K562 (cell line): ENCODE results near the gene NAPA. TPM values are rescaled to one million over a fixed set of nuclear protein-coding genes. Genes with fewer than 3 reads are reported as not detected.

Experiments used
- ARID2 ChIP-seq: fragments of 450-650 bp; IDR thresholded peaks from 2 replicates; pipeline ENCODE4 v1.6.1; 2017; ENCODE audit warnings: antibody characterized with exemption, mild to moderate bottlenecking
- FOXK2 ChIP-seq, 2 experiments: fragments of 450-650 bp; IDR thresholded peaks in 1 of 2; conservative IDR thresholded peaks in 1 of 2; 2 replicates each; pipeline ENCODE4 v1.6.1; 2016; ENCODE audit warnings: low read depth in 2 of 2, mild to moderate bottlenecking in 1 of 2
- GATA2 ChIP-seq: sonication (generic); formaldehyde crosslinking; IDR thresholded peaks from 2 replicates; pipeline ENCODE4 v1.4.0; 2020; ENCODE audit warnings: mild to moderate bottlenecking, missing genetic modification reagents
- KDM5B ChIP-seq: fragments of 200-600 bp; sonication (generic); IDR thresholded peaks from 2 replicates; pipeline ENCODE4 v1.6.1; 2012; ENCODE audit warnings: low read depth, mild to moderate bottlenecking, moderate library complexity, low read length, control low read depth, inconsistent platforms; ENCODE audit not compliant: insufficient replicate concordance
- MYNN ChIP-seq, 2 experiments: sonication (generic); formaldehyde crosslinking in 1 of 2; IDR thresholded peaks; 2 replicates each; pipeline versions ENCODE4 v1.5.0 to v1.6.1; 2016 to 2020; ENCODE audit warnings: antibody characterized with exemption in 1 of 2, missing genetic modification reagents in 1 of 2
- NR2C1 ChIP-seq, 2 experiments: fragments of 450-650 bp; IDR thresholded peaks; 2 replicates each; pipeline ENCODE4 v1.6.1; 2017; ENCODE audit warnings: mild to moderate bottlenecking in 2 of 2, antibody characterized with exemption in 1 of 2, inconsistent platforms in 1 of 2, missing compliant biosample characterization in 1 of 2, missing genetic modification characterization in 1 of 2
- NR2C2 ChIP-seq, 2 experiments: fragments of 200-800 bp in 1 of 2; sonication (Bioruptor generic) in 1 of 2; sonication (generic) in 1 of 2; formaldehyde crosslinking in 1 of 2; IDR thresholded peaks; 2 replicates each; pipeline versions ENCODE4 v1.6.1 to v1.8.0; 2016 to 2022; ENCODE audit warnings: mild to moderate bottlenecking in 1 of 2, missing compliant biosample characterization in 1 of 2, missing genetic modification characterization in 1 of 2, missing genetic modification reagents in 1 of 2
- NRF1 ChIP-seq, 2 experiments: fragments of 450-650 bp; IDR thresholded peaks in 1 of 2; conservative IDR thresholded peaks in 1 of 2; 2 replicates each; pipeline ENCODE4 v1.6.1; 2014; ENCODE audit warnings: mild to moderate bottlenecking in 2 of 2
- PHB ChIP-seq: fragments of 250-450 bp; sonication (Bioruptor Pico); IDR thresholded peaks from 2 replicates; pipeline ENCODE4 v1.5.0; 2021
- POLR2H ChIP-seq: IDR thresholded peaks from 2 replicates; pipeline ENCODE4 v1.6.1; 2016; ENCODE audit warnings: missing genetic modification characterization, low read depth, mild to moderate bottlenecking, control low read depth, missing compliant biosample characterization, moderate library complexity
- RBM14 ChIP-seq: fragments of 200-400 bp; formaldehyde crosslinking; IDR thresholded peaks from 2 replicates; pipeline ENCODE4 v1.6.1; 2018; ENCODE audit warnings: low read depth, mild to moderate bottlenecking, low read length, moderate library complexity, borderline replicate concordance; ENCODE audit not compliant: insufficient read depth
- RCOR1 ChIP-seq, 2 experiments: IDR thresholded peaks; 2 replicates each; pipeline ENCODE4 v1.6.1; 2012; ENCODE audit warnings: low read depth in 2 of 2, low read length in 2 of 2, borderline replicate concordance in 1 of 2, improper control_type of control experiment in 1 of 2
- SMAD3 ChIP-seq: fragments of 450-650 bp; formaldehyde crosslinking; conservative IDR thresholded peaks from 2 replicates; pipeline ENCODE4 v1.4.0; 2020; ENCODE audit warnings: mild to moderate bottlenecking
- SOX6 ChIP-seq: fragments of 450-650 bp; IDR thresholded peaks from 2 replicates; pipeline ENCODE4 v1.6.1; 2014; ENCODE audit warnings: mild to moderate bottlenecking
- SP1 ChIP-seq: sonication (generic); formaldehyde crosslinking; IDR thresholded peaks from 2 replicates; pipeline ENCODE4 v1.8.1; 2022; ENCODE audit warnings: mild to moderate bottlenecking, missing genetic modification reagents
- TCF3 ChIP-seq: sonication (generic); formaldehyde crosslinking; IDR thresholded peaks from 2 replicates; pipeline ENCODE4 v1.4.0; 2020; ENCODE audit warnings: mild to moderate bottlenecking, missing genetic modification reagents
- polyA plus RNA-seq, 8 experiments: library from polyadenylated mRNA; depleted of rRNA in 4 of 8; stranded (reverse) in 5 of 8; unstranded in 3 of 8; fragments of >200 nt; fragmentation: Nextera tagmentation in 2 of 8; fragmentation: Illumina TruSeq in 1 of 8; extraction: Ambion mirVana in 2 of 8; extraction: Trizol in 1 of 8; gene quantifications; 2 replicates each; pipeline versions ENCODE4 v1.2.1 to v1.2.3, GENCODE V29; 2011 to 2014; ENCODE audit warnings: inconsistent platforms in 1 of 8, missing spikeins in 1 of 8
- total RNA-seq, 7 experiments: library from RNA; depleted of rRNA in 6 of 7; stranded (reverse); fragments of >200 nt in 6 of 7; fragmentation: Illumina TruSeq in 2 of 7; extraction: Trizol in 2 of 7; gene quantifications; 2 replicates each; pipeline versions ENCODE4 v1.2.1 to v1.2.3, GENCODE V29; 2011 to 2021; ENCODE audit warnings: low replicate concordance in 1 of 7
- TF ChIP-seq, protein P1 (sequence below): fragments of 450-650 bp; formaldehyde crosslinking; IDR thresholded peaks from 2 replicates; pipeline ENCODE4 v1.4.0; 2022; ENCODE audit warnings: mild to moderate bottlenecking, moderate library complexity
- TF ChIP-seq, protein P2 (sequence below), 2 experiments: fragments of 200-800 bp in 1 of 2; sonication (Bioruptor generic) in 1 of 2; sonication (generic) in 1 of 2; formaldehyde crosslinking in 1 of 2; IDR thresholded peaks in 1 of 2; conservative IDR thresholded peaks in 1 of 2; 2 replicates each; pipeline versions ENCODE4 v1.5.0 to v1.6.1; 2016 to 2020; ENCODE audit warnings: missing compliant biosample characterization in 1 of 2, missing genetic modification characterization in 1 of 2, missing genetic modification reagents in 1 of 2
- TF ChIP-seq, protein P3 (sequence below): fragments of 200-800 bp; sonication (Bioruptor generic); IDR thresholded peaks from 2 replicates; pipeline ENCODE4 v1.6.1; 2017; ENCODE audit warnings: missing genetic modification characterization, missing compliant biosample characterization
- TF ChIP-seq, protein P4 (sequence below): IDR thresholded peaks from 2 replicates; pipeline ENCODE4 v1.6.1; 2014; ENCODE audit warnings: antibody characterized with exemption

Gene NAPA
- total and polyA plus RNA-seq, 9 of the 15 experiments (the other 6 are each of a cell fraction or from before 2014, with no cell fraction given) = 5.4 to 98.6 (median 77.5) TPM

DNA sequence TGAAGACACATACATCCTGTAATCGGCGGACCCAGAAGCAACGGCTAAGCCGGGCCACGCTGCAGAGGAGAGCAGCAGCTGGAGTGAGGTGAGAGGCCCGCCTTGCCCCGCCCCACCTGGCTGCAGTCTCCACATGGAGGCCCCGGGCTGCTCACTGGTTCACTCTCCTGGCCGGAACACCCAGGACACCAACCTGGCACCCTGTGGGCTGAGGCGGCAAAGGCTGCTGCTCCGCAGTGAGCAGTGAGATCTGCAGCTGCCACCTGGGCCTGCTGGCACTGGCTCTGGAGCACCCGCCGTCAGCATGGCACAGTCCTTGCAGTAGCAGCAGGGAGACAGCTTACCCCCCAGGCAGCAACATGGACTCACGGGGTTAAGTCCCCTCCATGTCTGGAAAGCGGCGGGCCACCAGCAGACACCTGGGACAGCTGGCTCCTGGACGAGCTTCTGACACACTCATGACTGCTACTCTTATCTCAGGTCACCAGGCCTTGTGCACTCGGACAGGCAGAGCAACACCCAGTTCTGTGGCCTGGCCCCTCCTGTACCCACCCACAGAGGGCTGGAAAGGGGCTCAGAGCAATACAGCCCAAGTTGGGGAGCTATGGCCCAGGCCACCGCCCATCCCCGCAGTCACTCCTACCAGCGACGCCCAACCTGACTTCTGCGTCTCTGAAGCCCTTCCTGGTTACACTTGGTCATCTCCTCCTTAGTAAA is 17.7 kb downstream of the NAPA start (continued):
- TF ChIP-seq KDM5B (no peak), SOX6 (0 out of 2 replicates have a peak, but pooled peaks have one; percentile 19), GATA2 (peak; percentile 86), MYNN (IDR thresholded peaks at IDR 0.05) (peak; percentile 76; the same call in 1 of the 2 replicates), MYNN (CRISPR knock-in tag; IDR thresholded peaks at IDR 0.05) (no peak), NR2C1 (IDR thresholded peaks at IDR 0.05) (peak; percentile 24; the same call in 1 of the 2 replicates), NR2C1 (tag; IDR thresholded peaks at IDR 0.05) (peak; percentile 46), RBM14 (no peak), PHB (CRISPR knock-in tag) (no peak), RCOR1 (IDR thresholded peaks at IDR 0.05; ENCODE audit: borderline replicate concordance in 1 of 2, low read depth in 2 of 2, low read length in 2 of 2) (peak; percentile 22 to 35; a peak in 1 of 4 replicates), NR2C2 (CRISPR knock-in tag; IDR thresholded peaks at IDR 0.05) (no peak), NR2C2 (tag; IDR thresholded peaks at IDR 0.05) (no peak), SP1 (CRISPR knock-in tag) (peak; percentile 48; the same call in 1 of the 2 replicates), TCF3 (CRISPR knock-in tag) (peak; percentile 96), POLR2H (tag) (no peak), ARID2 (no peak), SMAD3 (CRISPR knock-in tag) (no peak), NRF1 (conservative IDR thresholded peaks at IDR 0.05 in 1 of 2, IDR thresholded peaks at IDR 0.05 in 1 of 2) (peak; percentile 22 to 24; a peak in 1 of 4 replicates), FOXK2 (conservative IDR thresholded peaks at IDR 0.05 in 1 of 2, IDR thresholded peaks at IDR 0.05 in 1 of 2; ENCODE audit: low read depth in 2 of 2) (peak; percentile 51 to 69; a peak in 2 of 4 replicates)
- TF ChIP-seq, protein P1, sequence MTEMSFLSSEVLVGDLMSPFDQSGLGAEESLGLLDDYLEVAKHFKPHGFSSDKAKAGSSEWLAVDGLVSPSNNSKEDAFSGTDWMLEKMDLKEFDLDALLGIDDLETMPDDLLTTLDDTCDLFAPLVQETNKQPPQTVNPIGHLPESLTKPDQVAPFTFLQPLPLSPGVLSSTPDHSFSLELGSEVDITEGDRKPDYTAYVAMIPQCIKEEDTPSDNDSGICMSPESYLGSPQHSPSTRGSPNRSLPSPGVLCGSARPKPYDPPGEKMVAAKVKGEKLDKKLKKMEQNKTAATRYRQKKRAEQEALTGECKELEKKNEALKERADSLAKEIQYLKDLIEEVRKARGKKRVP = no peak
- TF ChIP-seq, protein P2, sequence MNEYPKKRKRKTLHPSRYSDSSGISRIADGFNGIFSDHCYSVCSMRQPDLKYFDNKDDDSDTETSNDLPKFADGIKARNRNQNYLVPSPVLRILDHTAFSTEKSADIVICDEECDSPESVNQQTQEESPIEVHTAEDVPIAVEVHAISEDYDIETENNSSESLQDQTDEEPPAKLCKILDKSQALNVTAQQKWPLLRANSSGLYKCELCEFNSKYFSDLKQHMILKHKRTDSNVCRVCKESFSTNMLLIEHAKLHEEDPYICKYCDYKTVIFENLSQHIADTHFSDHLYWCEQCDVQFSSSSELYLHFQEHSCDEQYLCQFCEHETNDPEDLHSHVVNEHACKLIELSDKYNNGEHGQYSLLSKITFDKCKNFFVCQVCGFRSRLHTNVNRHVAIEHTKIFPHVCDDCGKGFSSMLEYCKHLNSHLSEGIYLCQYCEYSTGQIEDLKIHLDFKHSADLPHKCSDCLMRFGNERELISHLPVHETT (CRISPR knock-in tag; conservative IDR thresholded peaks at IDR 0.05 in 1 of 2, IDR thresholded peaks at IDR 0.05 in 1 of 2) = no peak
- TF ChIP-seq, protein P3, sequence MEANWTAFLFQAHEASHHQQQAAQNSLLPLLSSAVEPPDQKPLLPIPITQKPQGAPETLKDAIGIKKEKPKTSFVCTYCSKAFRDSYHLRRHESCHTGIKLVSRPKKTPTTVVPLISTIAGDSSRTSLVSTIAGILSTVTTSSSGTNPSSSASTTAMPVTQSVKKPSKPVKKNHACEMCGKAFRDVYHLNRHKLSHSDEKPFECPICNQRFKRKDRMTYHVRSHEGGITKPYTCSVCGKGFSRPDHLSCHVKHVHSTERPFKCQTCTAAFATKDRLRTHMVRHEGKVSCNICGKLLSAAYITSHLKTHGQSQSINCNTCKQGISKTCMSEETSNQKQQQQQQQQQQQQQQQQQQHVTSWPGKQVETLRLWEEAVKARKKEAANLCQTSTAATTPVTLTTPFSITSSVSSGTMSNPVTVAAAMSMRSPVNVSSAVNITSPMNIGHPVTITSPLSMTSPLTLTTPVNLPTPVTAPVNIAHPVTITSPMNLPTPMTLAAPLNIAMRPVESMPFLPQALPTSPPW (CRISPR knock-in tag) = peak; percentile 62
- TF ChIP-seq, protein P4, sequence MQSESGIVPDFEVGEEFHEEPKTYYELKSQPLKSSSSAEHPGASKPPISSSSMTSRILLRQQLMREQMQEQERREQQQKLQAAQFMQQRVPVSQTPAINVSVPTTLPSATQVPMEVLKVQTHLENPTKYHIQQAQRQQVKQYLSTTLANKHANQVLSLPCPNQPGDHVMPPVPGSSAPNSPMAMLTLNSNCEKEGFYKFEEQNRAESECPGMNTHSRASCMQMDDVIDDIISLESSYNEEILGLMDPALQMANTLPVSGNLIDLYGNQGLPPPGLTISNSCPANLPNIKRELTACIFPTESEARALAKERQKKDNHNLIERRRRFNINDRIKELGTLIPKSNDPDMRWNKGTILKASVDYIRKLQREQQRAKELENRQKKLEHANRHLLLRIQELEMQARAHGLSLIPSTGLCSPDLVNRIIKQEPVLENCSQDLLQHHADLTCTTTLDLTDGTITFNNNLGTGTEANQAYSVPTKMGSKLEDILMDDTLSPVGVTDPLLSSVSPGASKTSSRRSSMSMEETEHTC = peak; percentile 89
